ENCODE results near the gene BEND3. TPM values are rescaled to one million over a fixed set of nuclear protein-coding genes. Genes with fewer than 3 reads are reported as not detected.

The BEND3 gene
- polyA plus RNA-seq, 1 donor from 2014 or later, result 5.7 TPM

GRCh38 chr6:107122748-107123147 is 7.4 kb upstream of the BEND3 start:
- TF ChIP-seq RAD21 (conservative IDR thresholded peaks at IDR 0.05), result no peak
- no peak for TF ChIP-seq SMC3 (conservative IDR thresholded peaks at IDR 0.05; ENCODE audit: poor library complexity)
- no peak for TF ChIP-seq EP300 (conservative IDR thresholded peaks at IDR 0.05; ENCODE audit: poor library complexity, severe bottlenecking)
- no peak for TF ChIP-seq REST (IDR thresholded peaks at IDR 0.05; ENCODE audit: borderline replicate concordance)
- TF ChIP-seq POLR2AphosphoS5 (IDR thresholded peaks at IDR 0.05), result no peak
- no peak for TF ChIP-seq EZH2 (IDR thresholded peaks at IDR 0.05; ENCODE audit: borderline replicate concordance, insufficient read depth, low read length, poor library complexity, severe bottlenecking)
- no peak for TF ChIP-seq MXI1 (conservative IDR thresholded peaks at IDR 0.05; ENCODE audit: poor library complexity, severe bottlenecking)
- TF ChIP-seq TAF1 (IDR thresholded peaks at IDR 0.05; ENCODE audit: low read depth), result no peak
- TF ChIP-seq, protein P1, sequence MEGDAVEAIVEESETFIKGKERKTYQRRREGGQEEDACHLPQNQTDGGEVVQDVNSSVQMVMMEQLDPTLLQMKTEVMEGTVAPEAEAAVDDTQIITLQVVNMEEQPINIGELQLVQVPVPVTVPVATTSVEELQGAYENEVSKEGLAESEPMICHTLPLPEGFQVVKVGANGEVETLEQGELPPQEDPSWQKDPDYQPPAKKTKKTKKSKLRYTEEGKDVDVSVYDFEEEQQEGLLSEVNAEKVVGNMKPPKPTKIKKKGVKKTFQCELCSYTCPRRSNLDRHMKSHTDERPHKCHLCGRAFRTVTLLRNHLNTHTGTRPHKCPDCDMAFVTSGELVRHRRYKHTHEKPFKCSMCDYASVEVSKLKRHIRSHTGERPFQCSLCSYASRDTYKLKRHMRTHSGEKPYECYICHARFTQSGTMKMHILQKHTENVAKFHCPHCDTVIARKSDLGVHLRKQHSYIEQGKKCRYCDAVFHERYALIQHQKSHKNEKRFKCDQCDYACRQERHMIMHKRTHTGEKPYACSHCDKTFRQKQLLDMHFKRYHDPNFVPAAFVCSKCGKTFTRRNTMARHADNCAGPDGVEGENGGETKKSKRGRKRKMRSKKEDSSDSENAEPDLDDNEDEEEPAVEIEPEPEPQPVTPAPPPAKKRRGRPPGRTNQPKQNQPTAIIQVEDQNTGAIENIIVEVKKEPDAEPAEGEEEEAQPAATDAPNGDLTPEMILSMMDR (IDR thresholded peaks at IDR 0.05; ENCODE audit: poor library complexity, severe bottlenecking), result no peak
- Histone ChIP-seq H3F3A (ENCODE audit: insufficient read depth, low read length, poor library complexity, severe bottlenecking) (no peaks in the 10 kb centered on the region), H4K20me1 (ENCODE audit: insufficient read depth) (no peaks in the 10 kb centered on the region), H3K9me3 (ENCODE audit: low read length) (no peaks in the 10 kb centered on the region), H3K4me3 (ENCODE audit: low read length) (no peak overlapping the region), H3K4me2 (ENCODE audit: low read length) (no peak overlapping the region), H3K9ac (ENCODE audit: low read length) (no peak overlapping the region), H2AFZ (ENCODE audit: low read depth, low read length) (no peak overlapping the region), H3K9me2 (ENCODE audit: insufficient read depth, low read length) (no peaks in the 10 kb centered on the region), H3K27ac (ENCODE audit: low read length) (no peak overlapping the region), H3K79me2 (replicated peaks; ENCODE audit: insufficient read depth, low read length) (no peaks in the 10 kb centered on the region), H3K36me3 (ENCODE audit: insufficient read depth, low read length) (no peaks in the 10 kb centered on the region), H3K27me3 (ENCODE audit: insufficient read depth, low read depth, low read length) (no peaks in the 10 kb centered on the region)

GRCh38 chr6:107121964-107122495 is 6.7 kb upstream of the BEND3 start:
- Histone ChIP-seq H3K27ac (ENCODE audit: low read length) (no peak overlapping the region), H3K27me3 (ENCODE audit: insufficient read depth, low read depth, low read length) (no peaks in the 10 kb centered on the region), H2AFZ (ENCODE audit: low read depth, low read length) (no peak overlapping the region), H3K9ac (ENCODE audit: low read length) (no peak overlapping the region), H3K4me2 (ENCODE audit: low read length) (no peak overlapping the region), H4K20me1 (ENCODE audit: insufficient read depth) (no peaks in the 10 kb centered on the region), H3F3A (ENCODE audit: insufficient read depth, low read length, poor library complexity, severe bottlenecking) (no peaks in the 10 kb centered on the region), H3K79me2 (replicated peaks; ENCODE audit: insufficient read depth, low read length) (no peaks in the 10 kb centered on the region), H3K36me3 (ENCODE audit: insufficient read depth, low read length) (no peaks in the 10 kb centered on the region), H3K9me3 (ENCODE audit: low read length) (no peaks in the 10 kb centered on the region), H3K9me2 (ENCODE audit: insufficient read depth, low read length) (no peaks in the 10 kb centered on the region), H3K4me3 (ENCODE audit: low read length) (no peak overlapping the region)
- TF ChIP-seq TAF1 (IDR thresholded peaks at IDR 0.05; ENCODE audit: low read depth) (no peak), SMC3 (conservative IDR thresholded peaks at IDR 0.05; ENCODE audit: poor library complexity) (no peak), REST (IDR thresholded peaks at IDR 0.05; ENCODE audit: borderline replicate concordance) (no peak), RAD21 (conservative IDR thresholded peaks at IDR 0.05) (no peak), MXI1 (conservative IDR thresholded peaks at IDR 0.05; ENCODE audit: poor library complexity, severe bottlenecking) (no peak), EZH2 (IDR thresholded peaks at IDR 0.05; ENCODE audit: borderline replicate concordance, insufficient read depth, low read length, poor library complexity, severe bottlenecking) (no peak), EP300 (conservative IDR thresholded peaks at IDR 0.05; ENCODE audit: poor library complexity, severe bottlenecking) (no peak), POLR2AphosphoS5 (IDR thresholded peaks at IDR 0.05) (no peak)
- TF ChIP-seq, protein P1 (IDR thresholded peaks at IDR 0.05; ENCODE audit: poor library complexity, severe bottlenecking), result no peak
